Breast epithelium (tissue), 3 donors: Measurements from ENCODE around the gene TRIM9.

Source experiments
- CTCF ChIP-seq, 3 donors: fragments of 450-650 bp; IDR thresholded peaks; one replicate each; pipeline ENCODE4 v1.5.1; 2016 to 2017; ENCODE audit warnings: antibody characterized with exemption in 3 of 3, mild to moderate bottlenecking in 3 of 3, moderate library complexity in 3 of 3
- POLR2A ChIP-seq: fragments of 450-650 bp; IDR thresholded peaks from one replicate; pipeline ENCODE4 v1.6.1; 2016; ENCODE audit warnings: antibody characterized with exemption, mild to moderate bottlenecking, moderate library complexity
- POLR2AphosphoS5 ChIP-seq, 3 donors: sonication (generic); formaldehyde crosslinking; IDR thresholded peaks; one replicate each; pipeline ENCODE4 v1.6.1; 2017; ENCODE audit warnings: antibody characterized with exemption in 3 of 3

- TF ChIP-seq POLR2A: no peak
- no peak for TF ChIP-seq CTCF (IDR thresholded peaks at IDR 0.05)
- no peak for TF ChIP-seq POLR2AphosphoS5 (IDR thresholded peaks at IDR 0.05)
These were observed 23.0 kb downstream of the TRIM9 start for GRCh38 chr14:51071857-51072256.
